H1 (cell line): Measurements from ENCODE around the gene CLDN16.

Source experiments
- CEBPB ChIP-seq: IDR thresholded peaks from 2 replicates; pipeline ENCODE4 v1.6.1; 2012; ENCODE audit warnings: low read depth, low read length
- CREB1 ChIP-seq: IDR thresholded peaks from 2 replicates; pipeline ENCODE4 v1.6.1; 2012; ENCODE audit warnings: inconsistent platforms
- EP300 ChIP-seq, 2 experiments: IDR thresholded peaks; 1 replicate in 1 of 2; 2 replicates in 1 of 2; pipeline ENCODE4 v1.6.1; 2011 to 2012; ENCODE audit warnings: low read depth in 2 of 2, low read length in 2 of 2, mild to moderate bottlenecking in 2 of 2, borderline replicate concordance in 1 of 2, inconsistent platforms in 1 of 2, moderate library complexity in 1 of 2
- EZH2 ChIP-seq: fragments of 200-600 bp; sonication (generic); IDR thresholded peaks from 2 replicates; pipeline ENCODE4 v1.7.1; 2012; ENCODE audit warnings: low read depth, mild to moderate bottlenecking, moderate library complexity, low read length, inconsistent platforms; ENCODE audit not compliant: severe bottlenecking
- KDM1A ChIP-seq: fragments of 200-600, 300-600 bp; sonication (generic); IDR thresholded peaks from 2 replicates; pipeline ENCODE4 v1.7.1; 2016; ENCODE audit warnings: mild to moderate bottlenecking, low read length, borderline replicate concordance
- POLR2A ChIP-seq, 2 experiments: IDR thresholded peaks; 1 replicate in 1 of 2; 2 replicates in 1 of 2; pipeline ENCODE4 v1.6.1; 2011; ENCODE audit warnings: low read depth in 2 of 2, low read length in 2 of 2, mild to moderate bottlenecking in 2 of 2; ENCODE audit errors: control extremely low read depth in 1 of 2
- RFX5 ChIP-seq: IDR thresholded peaks from 2 replicates; pipeline ENCODE4 v1.6.1; 2011; ENCODE audit warnings: low read depth, low read length, improper control_type of control experiment, borderline replicate concordance
- SIN3A ChIP-seq, 2 experiments: IDR thresholded peaks in 1 of 2; conservative IDR thresholded peaks in 1 of 2; 2 replicates each; pipeline ENCODE4 v1.6.1; 2011 to 2012; ENCODE audit warnings: low read length in 2 of 2, improper control_type of control experiment in 1 of 2, low read depth in 1 of 2, mild to moderate bottlenecking in 1 of 2
- SRF ChIP-seq: IDR thresholded peaks from 2 replicates; pipeline ENCODE4 v1.6.1; 2011; ENCODE audit warnings: mild to moderate bottlenecking, low read depth, low read length, moderate library complexity
- TF ChIP-seq, protein P1 (sequence below), 3 experiments: IDR thresholded peaks; 1 replicate in 2 of 3; 2 replicates in 1 of 3; pipeline versions ENCODE4 v1.5.1 to v1.6.1; 2011; ENCODE audit warnings: low read length in 3 of 3, mild to moderate bottlenecking in 3 of 3, inconsistent platforms in 2 of 3, low read depth in 1 of 3, moderate library complexity in 1 of 3; ENCODE audit not compliant: insufficient read depth in 1 of 3; ENCODE audit errors: control extremely low read depth in 1 of 3
- TF ChIP-seq, protein P2 (sequence below): IDR thresholded peaks from 2 replicates; pipeline ENCODE4 v1.6.1; 2012; ENCODE audit warnings: inconsistent platforms

DNA sequence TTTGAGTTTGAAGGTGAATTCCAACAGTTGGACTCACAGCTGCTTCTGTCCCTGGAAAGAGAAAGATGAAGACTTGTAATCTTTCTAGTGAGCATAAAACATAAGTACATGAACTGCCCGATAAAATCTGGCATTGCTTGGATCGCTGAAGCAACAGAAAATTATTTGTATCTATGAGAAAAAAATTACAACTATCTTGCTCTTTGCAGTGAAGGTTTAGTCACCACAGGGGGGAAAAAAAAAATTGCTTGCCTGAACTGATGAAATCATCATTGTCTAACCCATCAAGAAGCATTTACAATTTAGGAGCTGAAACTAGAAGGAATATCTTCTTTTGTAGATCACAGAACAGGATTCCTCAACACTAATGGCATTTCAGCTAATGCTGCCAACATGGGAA, 41.7 kb downstream of the CLDN16 start:
- TF ChIP-seq KDM1A (no peak), POLR2A (IDR thresholded peaks at IDR 0.05; ENCODE audit: control extremely low read depth in 1 of 2, low read depth in 2 of 2, low read length in 2 of 2) (no peak), CREB1 (no peak), SIN3A (conservative IDR thresholded peaks at IDR 0.05 in 1 of 2, IDR thresholded peaks at IDR 0.05 in 1 of 2; ENCODE audit: low read depth in 1 of 2, low read length in 2 of 2) (no peak), SRF (no peak), CEBPB (no peak), RFX5 (no peak), EP300 (IDR thresholded peaks at IDR 0.05; ENCODE audit: borderline replicate concordance in 1 of 2, low read depth in 2 of 2, low read length in 2 of 2) (no peak), EZH2 (no peak)
- TF ChIP-seq, protein P1, sequence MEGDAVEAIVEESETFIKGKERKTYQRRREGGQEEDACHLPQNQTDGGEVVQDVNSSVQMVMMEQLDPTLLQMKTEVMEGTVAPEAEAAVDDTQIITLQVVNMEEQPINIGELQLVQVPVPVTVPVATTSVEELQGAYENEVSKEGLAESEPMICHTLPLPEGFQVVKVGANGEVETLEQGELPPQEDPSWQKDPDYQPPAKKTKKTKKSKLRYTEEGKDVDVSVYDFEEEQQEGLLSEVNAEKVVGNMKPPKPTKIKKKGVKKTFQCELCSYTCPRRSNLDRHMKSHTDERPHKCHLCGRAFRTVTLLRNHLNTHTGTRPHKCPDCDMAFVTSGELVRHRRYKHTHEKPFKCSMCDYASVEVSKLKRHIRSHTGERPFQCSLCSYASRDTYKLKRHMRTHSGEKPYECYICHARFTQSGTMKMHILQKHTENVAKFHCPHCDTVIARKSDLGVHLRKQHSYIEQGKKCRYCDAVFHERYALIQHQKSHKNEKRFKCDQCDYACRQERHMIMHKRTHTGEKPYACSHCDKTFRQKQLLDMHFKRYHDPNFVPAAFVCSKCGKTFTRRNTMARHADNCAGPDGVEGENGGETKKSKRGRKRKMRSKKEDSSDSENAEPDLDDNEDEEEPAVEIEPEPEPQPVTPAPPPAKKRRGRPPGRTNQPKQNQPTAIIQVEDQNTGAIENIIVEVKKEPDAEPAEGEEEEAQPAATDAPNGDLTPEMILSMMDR (IDR thresholded peaks at IDR 0.05; ENCODE audit: control extremely low read depth in 1 of 3, insufficient read depth in 1 of 3, low read depth in 1 of 3, low read length in 3 of 3) = no peak
- TF ChIP-seq, protein P2, sequence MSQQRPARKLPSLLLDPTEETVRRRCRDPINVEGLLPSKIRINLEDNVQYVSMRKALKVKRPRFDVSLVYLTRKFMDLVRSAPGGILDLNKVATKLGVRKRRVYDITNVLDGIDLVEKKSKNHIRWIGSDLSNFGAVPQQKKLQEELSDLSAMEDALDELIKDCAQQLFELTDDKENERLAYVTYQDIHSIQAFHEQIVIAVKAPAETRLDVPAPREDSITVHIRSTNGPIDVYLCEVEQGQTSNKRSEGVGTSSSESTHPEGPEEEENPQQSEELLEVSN = no peak
